Coronary artery (tissue), 2 donors: ENCODE results near the gene FOXP1.

Experiments used
- DNase-seq: peaks from one replicate; pipeline ENCODE4 v3.0.0-alpha.2; 2017; ENCODE audit warnings: low spot score
- H3K27ac ChIP-seq, 2 donors: fragments of 200-600 bp; sonication (generic); one replicate each; pipeline ENCODE4 v1.5.1; 2016 to 2019
- H3K4me3 ChIP-seq: fragments of 200-600 bp; sonication (generic); 2 replicates; pipeline ENCODE4 v1.5.1; 2016; ENCODE audit warnings: mild to moderate bottlenecking, moderate library complexity
- CTCF ChIP-seq: fragments of 200-600 bp; sonication (generic); IDR thresholded peaks from one replicate; pipeline ENCODE4 v1.5.1; 2019; ENCODE audit warnings: antibody characterized with exemption

The FOXP1 gene

GRCh38 chr3:71180524-71180923 is 403.0 kb downstream of the FOXP1 start:
- DNase-seq, result no peak
- Histone ChIP-seq H3K27ac (no peak overlapping the region), H3K4me3 (no peak overlapping the region)
- no peak for TF ChIP-seq CTCF

- Histone ChIP-seq H3K4me3 (no peak overlapping the region), H3K27ac (no peak overlapping the region)
- DNase-seq, result no peak
- no peak for TF ChIP-seq CTCF
These were observed 406.2 kb downstream of the FOXP1 start for GRCh38 chr3:71177375-71177774.

GRCh38 chr3:71176366-71176765 is 407.2 kb downstream of the FOXP1 start:
- Histone ChIP-seq H3K4me3 (no peak overlapping the region), H3K27ac (no peak overlapping the region)
- TF ChIP-seq CTCF, result no peak
- DNase-seq, result no peak

- no peak for TF ChIP-seq CTCF
- no peak for DNase-seq
- Histone ChIP-seq H3K4me3 (no peak overlapping the region), H3K27ac (no peak overlapping the region)
These were observed 407.7 kb downstream of the FOXP1 start for GRCh38 chr3:71175691-71176365.

- peak overlapping the region; percentile 43 for H3K4me3 ChIP-seq
- peak overlapping the region; percentile 43 to 82 for H3K27ac ChIP-seq
- no peak for TF ChIP-seq CTCF
- no peak for DNase-seq
These were observed 410.6 kb downstream of the FOXP1 start for GRCh38 chr3:71172951-71173350.

GRCh38 chr3:71172189-71172588 is 411.3 kb downstream of the FOXP1 start:
- peak overlapping the region; percentile 43 to 82 for H3K27ac ChIP-seq
- TF ChIP-seq CTCF, result no peak
- DNase-seq, result no peak
- peak overlapping the region; percentile 43 for H3K4me3 ChIP-seq

GRCh38 chr3:71171247-71171646 is 412.3 kb downstream of the FOXP1 start:
- TF ChIP-seq CTCF, result no peak
- Histone ChIP-seq H3K4me3 (no peak overlapping the region), H3K27ac (peak overlapping the region in 1 of 2 donors; percentile 13)
- DNase-seq, result no peak
